ENCODE measurements around the gene CHSY3. TPM values are rescaled to one million over a fixed set of nuclear protein-coding genes. Genes with fewer than 3 reads are reported as not detected.

CHSY3 gene
- total RNA-seq, 1 donor from 2014 or later, result 51.3 TPM

- Histone ChIP-seq H3K4me1 (no peaks in the 10 kb centered on the region), H3K27me3 (no peaks in the 10 kb centered on the region), H3K9me3 (no peaks in the 10 kb centered on the region), H3K36me3 (no peaks in the 10 kb centered on the region), H3K4me3 (no peak overlapping the region), H3K27ac (no peak overlapping the region)
- TF ChIP-seq, protein P1, sequence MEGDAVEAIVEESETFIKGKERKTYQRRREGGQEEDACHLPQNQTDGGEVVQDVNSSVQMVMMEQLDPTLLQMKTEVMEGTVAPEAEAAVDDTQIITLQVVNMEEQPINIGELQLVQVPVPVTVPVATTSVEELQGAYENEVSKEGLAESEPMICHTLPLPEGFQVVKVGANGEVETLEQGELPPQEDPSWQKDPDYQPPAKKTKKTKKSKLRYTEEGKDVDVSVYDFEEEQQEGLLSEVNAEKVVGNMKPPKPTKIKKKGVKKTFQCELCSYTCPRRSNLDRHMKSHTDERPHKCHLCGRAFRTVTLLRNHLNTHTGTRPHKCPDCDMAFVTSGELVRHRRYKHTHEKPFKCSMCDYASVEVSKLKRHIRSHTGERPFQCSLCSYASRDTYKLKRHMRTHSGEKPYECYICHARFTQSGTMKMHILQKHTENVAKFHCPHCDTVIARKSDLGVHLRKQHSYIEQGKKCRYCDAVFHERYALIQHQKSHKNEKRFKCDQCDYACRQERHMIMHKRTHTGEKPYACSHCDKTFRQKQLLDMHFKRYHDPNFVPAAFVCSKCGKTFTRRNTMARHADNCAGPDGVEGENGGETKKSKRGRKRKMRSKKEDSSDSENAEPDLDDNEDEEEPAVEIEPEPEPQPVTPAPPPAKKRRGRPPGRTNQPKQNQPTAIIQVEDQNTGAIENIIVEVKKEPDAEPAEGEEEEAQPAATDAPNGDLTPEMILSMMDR (IDR thresholded peaks at IDR 0.05), result no peak
- no peak for DNase-seq (ENCODE audit: low spot score in 2 of 2)
- intact Hi-C loops (cut with DNase I), result no loop called here
These were observed 170.6 kb downstream of the CHSY3 start for GRCh38 chr5:130074820-130075219.

DNA sequence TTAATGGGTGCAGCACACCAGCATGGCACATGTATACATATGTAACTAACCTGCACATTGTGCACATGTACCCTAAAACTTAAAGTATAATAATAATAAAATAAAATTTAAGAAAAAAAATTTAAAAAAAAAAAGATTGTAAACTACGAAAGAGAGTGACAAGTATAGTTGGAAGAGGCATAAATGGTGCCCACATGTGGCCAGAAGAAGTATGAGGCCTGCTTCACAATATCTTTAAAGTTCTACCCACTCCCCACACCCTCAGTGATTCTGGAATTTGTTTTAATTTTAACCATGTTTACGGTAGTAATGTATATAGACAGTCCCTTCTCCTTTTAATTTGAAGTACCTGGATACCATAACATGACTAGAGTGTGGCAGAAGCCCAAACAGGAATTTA lies 172.7 kb downstream of the CHSY3 start:
- no peaks in the 10 kb centered on the region for H3K36me3 ChIP-seq
- no peak overlapping the region for H3K27ac ChIP-seq
- H3K4me1 ChIP-seq, result no peaks in the 10 kb centered on the region
- intact Hi-C loops (cut with DNase I), result no loop called here
- no peak overlapping the region for H3K4me3 ChIP-seq
- TF ChIP-seq, protein P1 (IDR thresholded peaks at IDR 0.05), result no peak
- DNase-seq (ENCODE audit: low spot score in 2 of 2), result no peak
- no peaks in the 10 kb centered on the region for H3K27me3 ChIP-seq
- no peaks in the 10 kb centered on the region for H3K9me3 ChIP-seq

DNA sequence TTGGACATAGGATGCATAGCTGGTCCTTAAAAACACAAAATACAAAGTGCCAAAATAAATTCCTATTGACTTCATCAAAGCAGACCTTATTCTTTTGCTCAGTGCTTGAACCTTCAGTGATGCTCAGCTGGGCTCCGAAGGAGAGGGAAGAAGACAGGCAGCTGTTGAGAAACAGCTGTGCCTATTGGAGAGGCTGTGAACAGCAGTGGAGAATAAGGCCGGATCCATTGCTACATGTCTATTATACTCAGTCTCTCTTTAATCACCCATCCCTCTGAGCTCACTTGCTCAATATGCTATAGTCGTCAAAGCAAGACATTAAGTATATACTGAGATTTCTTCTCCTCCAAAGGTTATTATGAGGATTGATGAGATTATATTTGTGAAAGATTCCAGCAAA lies 174.4 kb downstream of the CHSY3 start:
- Histone ChIP-seq H3K4me1 (no peaks in the 10 kb centered on the region), H3K4me3 (no peak overlapping the region), H3K27me3 (no peaks in the 10 kb centered on the region), H3K9me3 (no peaks in the 10 kb centered on the region), H3K27ac (no peak overlapping the region), H3K36me3 (no peaks in the 10 kb centered on the region)
- intact Hi-C loops (cut with DNase I), result no loop called here
- TF ChIP-seq, protein P1 (IDR thresholded peaks at IDR 0.05), result no peak
- no peak for DNase-seq (ENCODE audit: low spot score in 2 of 2)

DNA sequence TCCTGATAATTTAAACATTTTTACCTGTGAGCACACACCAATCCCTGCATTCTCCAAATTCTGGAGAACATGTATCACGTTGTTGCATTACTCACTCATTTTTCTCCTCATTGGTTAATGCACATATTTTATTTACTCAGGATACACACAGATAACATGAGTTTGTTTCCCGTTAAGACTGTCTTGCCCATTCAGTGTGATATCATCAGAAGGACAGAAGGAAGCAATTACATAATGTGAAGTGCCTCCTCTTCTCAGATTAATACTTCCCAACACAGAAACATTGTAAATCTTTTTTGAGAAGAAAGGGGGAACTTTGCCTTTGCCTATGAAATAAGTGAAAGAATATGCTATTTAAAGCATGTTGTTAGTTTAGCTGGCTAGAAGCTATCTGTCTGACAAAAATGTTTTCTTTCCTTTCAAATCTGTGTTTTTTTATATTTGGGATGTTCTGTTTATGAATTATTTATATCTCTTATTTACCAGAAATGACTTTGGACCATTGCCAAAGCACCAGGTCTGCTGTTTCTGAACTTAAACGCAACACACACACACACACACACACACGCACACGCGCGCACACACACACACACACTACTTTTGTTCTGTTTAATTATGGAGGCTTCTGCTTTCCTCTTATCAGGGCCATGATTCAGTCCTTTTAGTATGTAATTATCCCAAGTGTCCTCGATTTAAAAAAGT lies 186.5 kb downstream of the CHSY3 start:
- Histone ChIP-seq H3K27ac (no peak overlapping the region), H3K27me3 (no peaks in the 10 kb centered on the region), H3K9me3 (no peaks in the 10 kb centered on the region), H3K4me3 (no peak overlapping the region), H3K36me3 (no peaks in the 10 kb centered on the region), H3K4me1 (no peaks in the 10 kb centered on the region)
- DNase-seq (ENCODE audit: low spot score in 2 of 2), result no peak
- TF ChIP-seq, protein P1 (IDR thresholded peaks at IDR 0.05), result no peak
- intact Hi-C loops (cut with DNase I), result no loop called here

- intact Hi-C loops (cut with DNase I), result no loop called here
- TF ChIP-seq, protein P1 (IDR thresholded peaks at IDR 0.05), result no peak
- Histone ChIP-seq H3K27me3 (no peaks in the 10 kb centered on the region), H3K27ac (no peak overlapping the region), H3K4me3 (no peak overlapping the region), H3K4me1 (no peaks in the 10 kb centered on the region), H3K9me3 (no peaks in the 10 kb centered on the region), H3K36me3 (no peaks in the 10 kb centered on the region)
- DNase-seq (ENCODE audit: low spot score in 2 of 2), result no peak
These were observed 188.7 kb downstream of the CHSY3 start for GRCh38 chr5:130092991-130093390.

DNA sequence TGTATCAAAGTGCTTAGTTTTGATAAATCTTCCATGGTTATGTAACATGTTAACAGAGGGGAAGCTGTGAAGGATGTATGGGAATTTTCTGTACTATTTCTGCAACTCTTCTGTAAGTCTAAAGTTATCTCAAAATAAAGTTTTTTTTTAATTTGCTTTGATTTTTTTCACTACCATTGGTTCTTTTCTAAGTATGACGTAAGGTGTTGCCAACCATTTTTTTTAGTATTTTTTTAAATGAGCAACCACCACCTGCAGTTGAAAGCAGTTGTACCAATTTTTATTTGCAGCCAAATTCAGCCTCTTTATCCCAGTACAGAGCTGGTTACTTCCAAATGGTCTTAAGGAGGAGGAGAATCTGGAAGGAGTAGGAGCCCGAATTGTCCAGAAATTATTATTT lies 192.2 kb downstream of the CHSY3 start:
- no peaks in the 10 kb centered on the region for H3K9me3 ChIP-seq
- no peaks in the 10 kb centered on the region for H3K27me3 ChIP-seq
- TF ChIP-seq, protein P1 (IDR thresholded peaks at IDR 0.05), result no peak
- DNase-seq (ENCODE audit: low spot score in 2 of 2), result no peak
- intact Hi-C loops (cut with DNase I), result no loop called here
- no peaks in the 10 kb centered on the region for H3K4me1 ChIP-seq
- H3K4me3 ChIP-seq, result no peak overlapping the region
- H3K27ac ChIP-seq, result no peak overlapping the region
- H3K36me3 ChIP-seq, result no peaks in the 10 kb centered on the region
